Mucosa of rectum (tissue), 2 donors: ENCODE results near the gene RRP8.
A peak's percentile ranks its signal among the peaks of the same experiment; 100 is the strongest.

Source experiments
- H3K27ac ChIP-seq, 2 donors: one replicate each; pipeline ENCODE4 v1.7.0; 2013; ENCODE audit warnings: inconsistent platforms in 2 of 2, low read depth in 2 of 2, low read length in 2 of 2
- H3K27me3 ChIP-seq, 2 donors: one replicate each; pipeline ENCODE4 v1.7.0; 2013; ENCODE audit warnings: low read length in 2 of 2; ENCODE audit not compliant: control insufficient read depth in 2 of 2, insufficient read depth in 2 of 2
- H3K36me3 ChIP-seq, 2 donors: one replicate each; pipeline ENCODE4 v1.7.0; 2013; ENCODE audit warnings: low read length in 2 of 2; ENCODE audit not compliant: control insufficient read depth in 2 of 2, insufficient read depth in 2 of 2
- H3K4me1 ChIP-seq, 2 donors: one replicate each; pipeline ENCODE4 v1.7.0; 2013; ENCODE audit warnings: low read length in 2 of 2, mild to moderate bottlenecking in 1 of 2; ENCODE audit not compliant: control insufficient read depth in 2 of 2, insufficient read depth in 2 of 2
- H3K4me3 ChIP-seq, 2 donors: one replicate each; pipeline ENCODE4 v1.7.0; 2013; ENCODE audit warnings: low read length in 2 of 2
- H3K9ac ChIP-seq, 2 donors: one replicate each; pipeline ENCODE4 v1.7.0; 2013; ENCODE audit warnings: low read length in 2 of 2, low read depth in 1 of 2, mild to moderate bottlenecking in 1 of 2
- H3K9me3 ChIP-seq, 2 donors: one replicate each; pipeline ENCODE4 v1.7.0; 2013; ENCODE audit warnings: low read length in 2 of 2; ENCODE audit not compliant: control insufficient read depth in 2 of 2
- donor health status: healthy.
- donor health status: Normal muscosa, but diverticular disease.

RRP8 gene

GRCh38 chr11:6603287-6604080 lies at the start of gene RRP8, which contains the start of gene ILK:
TSS of gene RRP8 (minus strand) at chr11:6603616. CDS start at chr11:6603502, 114 bp downstream.
TSS of gene ILK (plus strand) at chr11:6603774. CDS start at chr11:6604272, 498 bp downstream.
- Histone ChIP-seq H3K9ac (peak within 1 kb of the TSS; percentile 97 to 99), H3K27ac (peak within 1 kb of the TSS; percentile 90 to 93), H3K27me3 (no peaks in the 10 kb centered on the region), H3K36me3 (peaks cover 35 to 41% of the 10 kb centered on the region in 2 donors), H3K4me3 (peak within 1 kb of the TSS; percentile 94 to 96), H3K9me3 (no peaks in the 10 kb centered on the region), H3K4me1 (peaks cover 38 to 46% of the 10 kb centered on the region in 2 donors)

GRCh38 chr11:6653097-6653496 lies 49.7 kb upstream of the RRP8 start:
- peaks cover 0 to 4% of the 10 kb centered on the region in 2 donors for H3K4me1 ChIP-seq
- peaks cover 20 to 29% of the 10 kb centered on the region in 2 donors for H3K27me3 ChIP-seq
- no peaks in the 10 kb centered on the region for H3K36me3 ChIP-seq
- no peak overlapping the region for H3K4me3 ChIP-seq
- no peaks in the 10 kb centered on the region for H3K9me3 ChIP-seq
- no peak overlapping the region for H3K9ac ChIP-seq
- no peak overlapping the region for H3K27ac ChIP-seq

DNA sequence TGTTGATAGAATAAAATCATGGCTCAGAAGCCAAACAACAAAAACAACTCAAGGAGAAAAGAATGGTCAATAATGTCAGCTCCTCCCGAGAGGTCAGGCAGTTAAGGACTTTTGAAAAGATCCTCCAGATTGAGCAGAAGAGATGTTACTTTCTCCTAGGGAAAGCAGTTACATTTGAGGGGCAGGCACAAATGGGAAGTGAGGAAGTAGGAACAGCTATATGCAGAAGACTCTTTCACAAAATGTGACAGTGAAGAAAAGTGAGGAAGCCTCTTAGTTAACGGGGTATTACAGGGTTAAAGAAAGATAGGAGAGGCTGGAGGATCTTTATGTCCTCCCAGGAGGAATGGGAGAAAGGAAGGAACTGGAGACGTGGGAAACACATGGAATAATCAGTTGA lies 48.8 kb upstream of the RRP8 start:
- H3K27me3 ChIP-seq, result peaks cover 19 to 29% of the 10 kb centered on the region in 2 donors
- H3K4me1 ChIP-seq, result peaks cover 7 to 8% of the 10 kb centered on the region in 2 donors
- H3K9ac ChIP-seq, result no peak overlapping the region
- H3K27ac ChIP-seq, result no peak overlapping the region
- no peaks in the 10 kb centered on the region for H3K36me3 ChIP-seq
- no peaks in the 10 kb centered on the region for H3K9me3 ChIP-seq
- no peak overlapping the region for H3K4me3 ChIP-seq

GRCh38 chr11:6650980-6651379 lies 47.6 kb upstream of the RRP8 start:
- Histone ChIP-seq H3K36me3 (no peaks in the 10 kb centered on the region), H3K27ac (no peak overlapping the region), H3K27me3 (peaks cover 13 to 17% of the 10 kb centered on the region in 2 donors), H3K9me3 (no peaks in the 10 kb centered on the region), H3K9ac (no peak overlapping the region), H3K4me1 (peaks cover 18 to 20% of the 10 kb centered on the region in 2 donors), H3K4me3 (no peak overlapping the region)

- H3K9ac ChIP-seq, result no peak overlapping the region
- no peaks in the 10 kb centered on the region for H3K36me3 ChIP-seq
- peaks cover 11 to 16% of the 10 kb centered on the region in 2 donors for H3K27me3 ChIP-seq
- H3K4me1 ChIP-seq, result peaks cover 20 to 22% of the 10 kb centered on the region in 2 donors
- no peaks in the 10 kb centered on the region for H3K9me3 ChIP-seq
- H3K27ac ChIP-seq, result no peak overlapping the region
- H3K4me3 ChIP-seq, result no peak overlapping the region
These were observed 46.7 kb upstream of the RRP8 start for GRCh38 chr11:6650104-6650503.

GRCh38 chr11:6648501-6648900 lies 45.1 kb upstream of the RRP8 start:
- H3K27me3 ChIP-seq, result peaks cover 0 to 4% of the 10 kb centered on the region in 2 donors
- H3K9me3 ChIP-seq, result no peaks in the 10 kb centered on the region
- peaks cover 20 to 22% of the 10 kb centered on the region in 2 donors for H3K4me1 ChIP-seq
- no peaks in the 10 kb centered on the region for H3K36me3 ChIP-seq
- no peak overlapping the region for H3K9ac ChIP-seq
- H3K27ac ChIP-seq, result no peak overlapping the region
- no peak overlapping the region for H3K4me3 ChIP-seq

DNA sequence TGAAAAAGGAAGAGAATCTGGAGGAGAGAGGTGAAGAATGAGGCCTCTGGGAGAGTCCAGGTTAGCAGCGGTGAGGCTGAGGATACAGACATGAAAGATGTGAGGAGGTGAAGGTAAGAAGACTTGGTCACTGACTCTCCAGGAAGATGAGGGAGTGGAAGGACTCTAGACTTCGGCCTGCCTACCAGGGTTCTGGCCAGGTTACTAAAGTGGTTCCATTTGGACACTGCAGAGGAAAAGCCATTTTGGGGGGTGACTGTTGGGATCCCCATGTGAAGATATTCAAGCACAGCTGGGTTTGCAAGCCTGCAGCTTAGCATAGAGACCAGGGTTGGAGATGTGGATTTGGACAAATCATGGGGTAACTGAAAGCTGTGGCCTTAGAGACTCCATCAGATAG lies 44.4 kb upstream of the RRP8 start:
- H3K4me3 ChIP-seq, result no peak overlapping the region
- H3K36me3 ChIP-seq, result no peaks in the 10 kb centered on the region
- no peaks in the 10 kb centered on the region for H3K9me3 ChIP-seq
- H3K27me3 ChIP-seq, result peaks cover 0 to 4% of the 10 kb centered on the region in 2 donors
- H3K27ac ChIP-seq, result peak overlapping the region; percentile 59 to 78
- H3K4me1 ChIP-seq, result peaks cover 20 to 22% of the 10 kb centered on the region in 2 donors
- H3K9ac ChIP-seq, result no peak overlapping the region

GRCh38 chr11:6646918-6647679 lies 43.7 kb upstream of the RRP8 start:
- H3K4me1 ChIP-seq, result peaks cover 18 to 20% of the 10 kb centered on the region in 2 donors
- no peak overlapping the region for H3K4me3 ChIP-seq
- peak overlapping the region in 1 of 2 donors; percentile 26 for H3K9ac ChIP-seq
- peak overlapping the region; percentile 59 to 78 for H3K27ac ChIP-seq
- no peaks in the 10 kb centered on the region for H3K36me3 ChIP-seq
- no peaks in the 10 kb centered on the region for H3K9me3 ChIP-seq
- H3K27me3 ChIP-seq, result peaks cover 0 to 4% of the 10 kb centered on the region in 2 donors

GRCh38 chr11:6646576-6646917 lies 43.1 kb upstream of the RRP8 start:
- no peaks in the 10 kb centered on the region for H3K36me3 ChIP-seq
- H3K27ac ChIP-seq, result peak overlapping the region; percentile 59 to 78
- H3K9ac ChIP-seq, result no peak overlapping the region
- peaks cover 18 to 20% of the 10 kb centered on the region in 2 donors for H3K4me1 ChIP-seq
- H3K4me3 ChIP-seq, result peak overlapping the region in 1 of 2 donors; percentile 34
- H3K9me3 ChIP-seq, result no peaks in the 10 kb centered on the region
- H3K27me3 ChIP-seq, result peaks cover 0 to 4% of the 10 kb centered on the region in 2 donors

GRCh38 chr11:6646071-6646470 lies 42.7 kb upstream of the RRP8 start:
- Histone ChIP-seq H3K9me3 (no peaks in the 10 kb centered on the region), H3K9ac (no peak overlapping the region), H3K27ac (peak overlapping the region in 1 of 2 donors; percentile 78), H3K27me3 (peaks cover 0 to 4% of the 10 kb centered on the region in 2 donors), H3K36me3 (no peaks in the 10 kb centered on the region), H3K4me1 (peaks cover 18 to 20% of the 10 kb centered on the region in 2 donors), H3K4me3 (peak overlapping the region in 1 of 2 donors; percentile 34)
